Measurements from ENCODE around the gene GRID2.

The GRID2 gene

DNA sequence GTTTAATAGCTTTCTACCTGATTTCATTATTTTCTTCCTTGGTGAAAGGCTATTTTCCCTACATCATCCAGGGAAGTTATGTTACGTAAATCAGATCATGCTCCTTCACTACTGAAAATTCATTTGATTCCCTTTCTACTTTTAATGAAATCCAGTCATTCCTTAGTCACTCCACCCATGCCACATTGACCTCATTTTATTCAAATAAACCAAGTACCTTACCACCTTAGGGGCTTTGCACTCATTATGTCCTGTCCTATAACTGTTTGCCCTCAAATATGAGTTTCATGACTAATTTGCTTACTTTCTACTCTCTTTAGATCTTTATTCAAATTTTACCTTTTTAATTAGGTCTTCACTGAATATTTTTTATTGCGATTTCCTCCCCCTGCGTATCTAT, 374.0 kb downstream of the GRID2 start:
- no peak for DNase-seq (ENCODE audit: low read depth in 2 of 3, low spot score in 1 of 3)

DNA sequence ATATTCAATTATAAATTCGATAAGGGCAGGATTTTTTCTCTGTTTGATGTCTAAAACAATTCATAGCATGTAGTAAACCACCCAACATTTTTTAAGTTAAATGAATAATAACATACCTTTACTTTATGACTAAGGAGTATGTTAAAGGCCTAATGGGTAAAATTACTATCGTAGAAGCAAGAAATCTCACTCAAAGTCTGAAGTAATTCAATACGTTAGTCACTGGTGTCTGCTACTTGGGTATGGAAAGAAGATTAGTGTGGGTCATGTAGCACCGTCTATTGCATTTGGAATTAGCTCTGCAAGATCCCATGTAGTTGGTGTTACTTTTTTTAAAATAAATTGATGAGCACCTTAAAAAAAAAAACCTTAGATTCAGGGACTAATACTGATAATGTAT, 374.5 kb downstream of the GRID2 start:
- DNase-seq (ENCODE audit: low read depth in 2 of 3, low spot score in 1 of 3), result no peak

DNA sequence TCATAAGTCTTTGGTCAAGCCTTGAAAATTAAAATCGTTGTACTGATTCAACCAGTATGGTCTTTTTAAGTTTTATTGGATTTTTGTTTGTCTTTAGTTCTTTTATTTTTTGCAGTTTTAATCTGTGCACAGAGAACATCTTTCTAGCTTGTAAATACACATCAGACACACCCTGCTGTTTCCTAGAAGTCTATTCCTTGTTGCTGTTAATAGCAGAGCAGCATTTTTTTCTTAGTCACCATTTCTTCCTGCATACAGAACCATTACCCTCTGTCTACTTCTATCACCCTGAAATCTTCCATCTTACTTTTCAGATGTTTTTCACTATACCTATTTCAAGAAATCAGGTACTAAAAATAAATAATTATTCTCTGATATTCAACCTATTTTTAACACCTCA, 375.4 kb downstream of the GRID2 start:
- no peak for DNase-seq (ENCODE audit: low read depth in 2 of 3, low spot score in 1 of 3)

DNA sequence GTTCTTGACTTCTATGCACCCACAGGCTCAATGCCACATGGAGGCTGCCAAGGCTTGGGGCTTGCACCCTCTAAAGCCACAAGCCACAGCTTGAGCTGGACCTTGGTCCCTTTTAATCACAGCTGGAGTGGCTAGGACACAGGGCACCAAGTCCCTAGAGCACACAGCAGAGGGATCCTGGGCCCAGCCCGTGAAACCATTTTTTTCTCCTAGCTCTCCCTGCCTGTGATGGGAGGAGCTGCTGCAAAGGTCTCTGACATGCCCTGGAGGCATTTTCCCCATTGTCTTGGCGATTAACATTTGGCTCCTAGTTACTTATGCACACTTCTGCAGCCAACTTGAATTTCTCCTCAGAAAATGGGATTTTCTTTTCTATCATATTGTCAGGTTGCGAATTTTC, 410.9 kb downstream of the GRID2 start:
- DNase-seq (ENCODE audit: low read depth in 2 of 3, low spot score in 1 of 3), result no peak

DNA sequence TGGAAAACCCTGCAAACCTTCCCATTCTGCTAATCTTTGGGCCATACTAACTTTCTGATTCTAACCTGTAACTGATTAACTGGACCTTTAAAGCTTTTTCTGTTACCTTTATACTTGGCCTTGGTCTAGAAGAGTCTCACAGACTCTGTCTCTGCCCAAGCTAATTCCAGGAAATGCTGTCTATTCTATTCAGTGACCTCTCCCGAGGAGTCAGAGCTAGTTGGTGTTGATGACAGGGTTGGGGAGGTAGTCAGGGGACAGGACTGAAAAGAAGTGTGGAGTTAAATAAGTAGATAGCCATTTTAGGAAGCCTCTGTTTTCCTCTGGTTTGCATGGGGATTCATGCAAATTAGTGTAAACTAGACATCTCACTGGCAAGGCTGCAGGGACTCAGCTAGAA, 429.5 kb downstream of the GRID2 start:
- no peak for DNase-seq (ENCODE audit: low read depth in 2 of 3, low spot score in 1 of 3)

DNA sequence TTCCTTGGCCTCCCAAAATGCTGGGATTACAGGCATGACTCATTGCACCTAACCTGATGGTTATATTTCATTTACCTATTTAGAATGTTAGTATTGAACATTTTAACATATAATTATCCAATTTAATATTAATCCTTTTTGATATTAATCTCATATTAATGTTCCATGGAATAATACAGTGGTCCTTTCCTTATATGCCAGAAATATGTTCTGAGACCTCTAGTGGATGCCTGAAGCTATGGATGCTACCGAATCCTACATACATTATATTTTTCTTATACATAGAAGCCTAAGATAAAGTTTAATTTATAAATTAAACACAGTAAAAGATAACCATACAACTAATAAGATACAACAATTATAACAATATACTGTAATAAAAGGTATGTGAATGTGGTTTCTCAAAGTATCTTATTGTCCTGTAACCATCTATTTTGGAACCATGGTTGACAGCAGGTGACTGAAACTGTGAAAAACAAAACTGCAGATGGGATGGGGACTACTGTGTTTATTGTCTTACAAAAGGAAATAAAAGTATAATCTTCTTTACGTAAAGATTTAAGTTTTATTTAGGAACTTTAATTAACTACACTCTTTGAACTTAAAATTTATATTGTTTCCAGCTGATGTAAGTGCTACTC, 431.4 kb downstream of the GRID2 start:
- DNase-seq (ENCODE audit: low read depth in 2 of 3, low spot score in 1 of 3), result no peak

DNA sequence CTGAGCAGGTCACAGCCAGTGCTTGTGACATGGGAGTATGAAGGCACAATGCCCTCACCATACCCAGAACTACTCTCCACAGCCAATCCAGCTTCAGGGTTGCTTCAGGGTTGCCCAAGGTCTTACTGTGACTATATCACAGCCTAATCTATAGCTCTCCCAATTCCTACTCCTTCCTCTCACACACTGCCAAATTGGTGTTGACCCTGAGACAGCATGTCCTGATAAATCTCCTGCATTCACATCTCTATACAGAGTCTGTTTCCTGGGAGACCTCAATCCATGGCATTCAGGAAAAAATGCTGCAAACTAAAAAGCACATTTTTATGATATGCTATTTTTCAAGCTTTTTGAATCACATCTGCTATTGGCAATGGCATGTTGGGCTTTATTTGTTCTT, 456.7 kb downstream of the GRID2 start:
- no peak for DNase-seq (ENCODE audit: low read depth in 2 of 3, low spot score in 1 of 3)

DNA sequence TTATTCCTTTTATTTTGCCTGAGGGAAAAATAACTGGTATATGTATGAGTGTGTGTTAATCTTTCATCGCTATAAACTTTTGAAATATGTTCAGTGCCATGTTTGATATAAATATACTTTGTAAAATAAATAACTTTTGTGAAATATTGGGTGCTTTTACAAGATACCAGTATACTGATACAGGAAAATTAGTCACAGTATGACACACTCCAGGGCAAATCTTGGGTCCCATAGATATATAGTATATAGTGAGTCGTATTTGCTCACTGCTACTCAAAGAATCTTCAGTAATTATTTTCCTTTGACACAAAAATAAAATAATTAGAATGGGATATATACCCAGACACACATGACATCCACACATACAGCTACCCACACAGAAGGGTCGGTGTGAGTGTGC, 472.3 kb downstream of the GRID2 start:
- DNase-seq (ENCODE audit: low read depth in 2 of 3, low spot score in 1 of 3), result no peak

DNA sequence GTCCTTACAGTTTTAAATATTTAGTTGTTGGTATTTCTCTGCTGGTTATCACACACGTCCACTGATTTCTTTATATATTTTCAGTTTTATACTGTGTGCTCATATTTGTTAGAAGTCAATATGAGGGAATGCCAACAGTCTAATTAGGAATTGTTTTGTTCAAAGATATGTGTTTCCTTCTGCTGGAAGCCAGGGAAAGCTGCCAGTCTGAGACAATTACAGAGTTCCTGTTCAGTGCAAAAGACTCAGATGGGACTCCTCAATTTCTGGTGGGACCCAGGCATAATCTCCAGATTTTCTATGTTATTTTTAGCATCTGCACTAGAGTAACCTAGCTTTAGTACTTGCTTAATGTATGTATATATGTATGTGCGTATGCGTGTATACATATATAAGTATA, 486.0 kb downstream of the GRID2 start:
- no peak for DNase-seq (ENCODE audit: low read depth in 2 of 3, low spot score in 1 of 3)

DNA sequence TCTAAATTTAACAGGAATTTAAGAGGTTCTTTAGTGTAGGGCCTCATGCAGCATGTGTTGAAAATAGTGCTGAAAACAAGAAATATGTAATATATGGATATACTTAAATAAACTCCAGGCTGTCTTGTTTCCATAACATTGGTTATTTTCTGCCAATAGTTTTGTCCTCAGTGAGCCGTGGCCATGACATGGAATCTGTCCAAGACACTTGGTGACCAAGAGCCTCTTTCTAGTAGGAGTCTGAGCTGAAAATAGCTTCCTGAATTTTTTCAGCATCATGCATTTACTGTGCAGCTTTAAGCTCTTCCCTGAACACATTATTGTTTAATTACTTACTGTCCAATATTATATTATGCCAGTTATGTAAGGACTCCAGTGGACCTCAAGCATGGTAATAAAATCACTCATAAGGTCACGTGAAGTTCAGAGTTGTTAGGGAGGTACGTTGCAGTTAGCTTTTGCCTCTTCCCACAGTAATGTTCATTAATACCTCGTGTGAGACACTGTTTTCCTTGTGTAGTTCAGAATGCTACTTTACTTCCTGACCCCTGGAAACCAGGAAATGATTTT, 488.2 kb downstream of the GRID2 start:
- DNase-seq (ENCODE audit: low read depth in 2 of 3, low spot score in 1 of 3), result no peak

DNA sequence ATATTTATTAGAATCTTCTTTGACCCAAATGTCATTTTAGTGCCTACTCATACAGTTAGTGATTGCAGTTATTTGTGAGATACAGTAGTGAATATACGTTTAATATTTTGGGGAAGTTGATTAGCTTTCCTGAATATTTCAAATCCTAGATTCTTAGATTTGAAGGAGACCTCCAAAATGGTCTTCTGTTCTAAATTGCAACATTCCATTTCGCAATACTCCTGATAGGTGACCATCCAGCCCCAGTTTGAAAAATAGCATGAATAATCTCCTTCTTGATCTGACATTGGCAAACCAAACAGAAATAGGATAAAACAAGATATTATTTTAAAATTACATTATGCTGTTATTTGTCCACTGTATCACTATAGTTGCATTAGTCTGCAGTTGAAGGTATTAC, 505.6 kb downstream of the GRID2 start:
- DNase-seq (ENCODE audit: low read depth in 2 of 3, low spot score in 1 of 3), result no peak

DNA sequence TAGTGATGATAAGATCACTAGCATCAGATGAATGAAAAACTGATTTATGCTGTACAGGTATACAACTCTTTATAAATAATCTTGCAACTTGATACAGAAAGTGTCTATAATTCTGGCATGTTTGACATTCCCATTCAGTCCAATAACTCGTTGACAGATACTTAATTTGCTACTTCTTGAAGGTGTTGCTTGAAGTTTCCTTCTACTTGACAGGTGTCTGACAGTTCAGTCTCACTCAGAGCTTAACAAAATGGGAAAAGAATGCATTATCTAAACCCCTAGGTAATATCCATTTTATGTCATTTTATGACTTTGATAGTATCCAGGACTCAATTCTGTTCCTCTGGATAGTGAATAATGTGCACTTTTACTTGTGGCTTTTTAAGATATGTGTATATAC, 508.9 kb downstream of the GRID2 start:
- DNase-seq (ENCODE audit: low read depth in 2 of 3, low spot score in 1 of 3), result no peak

DNA sequence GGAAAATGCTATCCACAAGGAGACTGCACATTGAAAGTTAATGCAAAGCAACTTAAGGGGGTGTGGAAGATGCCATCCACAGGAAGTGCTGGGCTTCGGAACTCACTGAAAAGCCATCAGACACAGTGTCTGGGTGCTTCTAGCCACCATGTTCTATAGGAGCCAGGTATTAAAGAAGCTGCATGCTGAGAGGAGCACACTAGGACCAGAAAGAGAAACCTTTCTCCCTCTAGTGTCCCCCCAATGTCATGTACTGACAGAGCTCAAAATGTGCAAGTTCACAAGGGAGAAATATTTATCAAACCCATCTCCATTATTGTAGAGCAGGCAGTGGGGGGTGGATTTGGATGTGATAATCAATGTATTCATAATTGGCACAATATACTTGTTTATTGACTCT, 510.9 kb downstream of the GRID2 start:
- no peak for DNase-seq (ENCODE audit: low read depth in 2 of 3, low spot score in 1 of 3)

DNA sequence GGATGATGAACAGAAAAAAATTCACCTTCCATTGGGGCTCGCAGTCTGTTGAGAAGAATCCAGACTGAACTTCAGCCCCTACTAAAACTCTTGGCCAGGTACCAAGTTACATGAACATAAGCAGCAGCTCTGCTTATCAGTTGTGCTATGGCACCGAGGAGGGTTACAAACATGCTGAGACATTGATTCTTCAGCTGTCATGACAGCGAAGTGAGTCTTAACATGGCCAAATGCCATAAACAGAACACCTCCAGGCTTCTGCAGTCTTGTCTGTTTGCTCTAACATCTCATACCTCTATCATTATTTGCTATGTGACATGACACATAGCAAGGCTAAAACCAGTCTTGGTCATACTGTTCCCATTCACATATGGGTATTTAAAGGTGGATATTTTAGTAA, 521.5 kb downstream of the GRID2 start:
- DNase-seq (ENCODE audit: low read depth in 2 of 3, low spot score in 1 of 3), result no peak

DNA sequence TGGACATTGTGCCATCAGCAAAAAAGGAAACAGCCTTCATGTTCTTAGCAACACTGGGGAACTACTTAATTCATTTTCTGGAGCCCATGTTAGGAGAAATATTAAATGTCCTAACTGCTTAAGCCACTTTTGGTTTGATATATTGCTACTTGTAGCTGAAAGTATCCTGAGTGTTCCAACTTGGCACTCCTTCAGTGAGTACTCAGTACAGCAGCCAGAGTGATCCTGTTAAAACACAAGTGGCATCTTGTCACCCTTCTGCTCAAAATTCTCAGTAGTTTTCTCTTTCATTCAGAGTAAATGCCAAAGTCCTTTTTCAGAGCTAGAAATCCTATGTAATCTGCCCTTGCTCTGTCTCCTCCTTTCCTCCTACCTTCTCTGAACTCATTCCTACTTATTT, 522.0 kb downstream of the GRID2 start:
- no peak for DNase-seq (ENCODE audit: low read depth in 2 of 3, low spot score in 1 of 3)

DNA sequence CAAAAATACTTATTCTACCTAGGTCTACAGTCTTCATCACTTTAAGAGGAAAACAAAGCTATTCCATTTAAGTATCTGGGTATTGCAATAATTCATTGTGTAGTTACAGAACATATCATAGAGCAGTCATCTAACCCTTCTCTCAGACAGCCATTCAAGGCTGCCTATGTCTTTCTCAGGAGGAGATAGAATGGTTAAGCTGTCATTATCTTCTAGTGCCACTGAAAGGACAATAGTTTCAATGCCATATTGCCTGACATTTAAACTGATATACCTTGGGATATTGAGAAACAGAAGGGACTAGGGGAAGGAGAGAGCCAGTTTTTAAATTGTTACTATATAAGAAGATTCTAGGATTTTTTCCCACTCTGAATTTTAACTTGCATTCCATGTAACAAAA, 527.0 kb downstream of the GRID2 start:
- no peak for DNase-seq (ENCODE audit: low read depth in 2 of 3, low spot score in 1 of 3)

DNA sequence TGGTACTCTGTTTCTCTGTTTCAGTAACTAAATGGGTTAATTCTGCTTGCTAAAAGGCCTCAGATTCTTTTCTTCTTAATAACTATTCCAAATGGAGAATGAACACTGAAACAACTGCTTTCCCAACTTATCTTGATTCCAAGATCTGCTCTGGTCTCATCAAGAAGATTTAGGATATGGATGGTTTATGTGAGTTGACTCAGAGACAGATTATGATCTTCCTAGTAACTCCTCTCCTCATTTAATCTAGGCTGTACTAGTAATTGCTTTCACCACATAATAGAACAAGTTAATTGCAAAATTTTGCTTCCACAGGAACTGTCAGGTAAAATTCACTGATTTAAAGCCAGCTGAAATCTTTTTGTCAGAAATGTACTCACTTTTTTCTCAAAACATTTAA, 537.1 kb downstream of the GRID2 start:
- DNase-seq (ENCODE audit: low read depth in 2 of 3, low spot score in 1 of 3), result no peak

DNA sequence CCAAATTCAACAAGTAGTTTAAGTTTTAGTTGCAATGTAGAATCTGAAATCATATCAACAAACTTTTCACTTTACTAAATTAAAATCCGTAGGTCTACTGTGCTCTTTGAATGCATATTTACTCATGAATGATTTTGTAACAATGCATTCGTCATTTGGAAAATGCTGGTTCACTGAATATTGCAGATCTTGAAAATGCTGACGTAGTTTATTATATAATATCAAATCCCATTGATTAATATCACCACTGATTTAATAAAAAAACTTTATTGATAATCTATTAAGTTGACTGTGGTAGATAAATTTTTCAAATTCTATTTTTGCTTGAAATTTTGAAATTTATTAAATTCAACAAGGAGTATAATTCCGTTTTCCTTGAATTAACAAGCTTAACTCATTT, 540.0 kb downstream of the GRID2 start:
- DNase-seq (ENCODE audit: low read depth in 2 of 3, low spot score in 1 of 3), result no peak

DNA sequence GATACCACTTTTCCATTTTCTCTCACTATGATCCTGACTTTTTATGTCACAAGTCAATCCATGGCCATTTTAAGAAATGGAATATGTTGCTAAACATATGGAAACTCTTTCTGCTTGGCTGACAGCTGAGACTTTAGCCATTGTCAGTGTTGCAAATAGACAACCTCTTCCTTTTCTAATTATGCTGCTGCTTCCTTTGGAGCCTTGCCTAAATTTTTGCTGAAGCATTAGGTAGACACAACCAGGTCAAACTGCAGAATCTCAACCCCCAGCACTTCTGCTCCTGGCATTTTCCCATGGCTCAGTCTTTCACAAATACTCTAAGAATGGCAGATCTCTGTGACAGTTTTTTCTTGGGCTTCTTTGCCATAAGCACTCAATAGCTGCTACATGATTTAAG, 543.3 kb downstream of the GRID2 start:
- DNase-seq (ENCODE audit: low read depth in 2 of 3, low spot score in 1 of 3), result no peak

DNA sequence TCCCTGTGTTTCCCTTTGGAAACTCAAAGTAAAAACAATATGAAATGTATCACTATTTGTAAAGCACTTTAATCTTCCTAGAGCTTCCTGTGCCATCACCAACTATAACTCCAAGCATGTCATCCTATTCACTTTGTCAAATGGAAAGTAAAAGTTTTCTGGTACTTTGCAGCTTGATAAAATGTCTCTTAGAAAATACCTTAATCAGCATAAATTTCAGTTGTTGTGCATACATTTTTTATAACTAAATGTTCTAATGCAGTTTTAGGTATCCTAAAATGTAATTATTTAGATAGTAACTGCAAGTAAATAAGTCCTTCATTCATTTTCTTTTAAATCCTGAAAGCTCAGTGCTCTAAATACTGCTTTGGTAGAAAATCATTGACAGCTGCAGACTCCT, 558.7 kb downstream of the GRID2 start:
- no peak for DNase-seq (ENCODE audit: low read depth in 2 of 3, low spot score in 1 of 3)

DNA sequence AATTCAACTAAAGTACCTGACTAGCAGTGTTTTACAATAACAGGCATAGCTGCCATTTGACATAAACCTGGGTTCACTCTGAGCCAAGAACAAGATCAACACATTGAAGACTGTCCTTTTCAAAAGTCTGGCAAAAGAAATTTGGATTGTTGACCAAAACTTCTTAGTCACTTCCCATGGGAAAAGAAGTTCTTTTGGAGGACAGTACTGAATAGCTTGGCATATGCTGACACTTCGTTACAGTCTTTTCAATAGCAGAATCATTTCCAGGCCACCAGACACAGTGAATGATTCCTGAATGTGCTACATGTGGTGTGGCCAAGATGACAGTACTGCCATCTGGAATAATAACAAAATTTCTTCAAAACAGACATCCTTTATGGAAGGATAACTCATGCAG, 560.3 kb downstream of the GRID2 start:
- no peak for DNase-seq (ENCODE audit: low read depth in 2 of 3, low spot score in 1 of 3)

DNA sequence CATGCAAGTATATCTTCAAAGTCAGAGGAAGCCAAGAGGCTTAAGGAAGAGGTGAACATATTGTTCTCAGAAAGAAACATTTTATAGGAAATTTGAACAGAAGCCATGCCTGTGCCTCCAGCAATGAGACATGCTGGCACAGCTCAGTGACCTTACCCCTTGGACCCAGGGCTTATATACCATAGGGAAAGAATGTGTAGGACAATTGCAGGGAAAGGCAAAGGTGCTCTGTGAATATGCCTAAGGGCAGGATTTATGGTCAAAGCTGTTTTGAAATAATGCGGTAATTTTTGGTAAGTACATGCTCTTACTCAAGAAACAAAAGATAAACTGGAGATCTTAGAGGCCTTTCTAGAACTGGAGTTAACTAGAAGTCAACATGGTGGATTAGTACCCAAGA, 568.8 kb downstream of the GRID2 start:
- DNase-seq (ENCODE audit: low read depth in 2 of 3, low spot score in 1 of 3), result no peak

DNA sequence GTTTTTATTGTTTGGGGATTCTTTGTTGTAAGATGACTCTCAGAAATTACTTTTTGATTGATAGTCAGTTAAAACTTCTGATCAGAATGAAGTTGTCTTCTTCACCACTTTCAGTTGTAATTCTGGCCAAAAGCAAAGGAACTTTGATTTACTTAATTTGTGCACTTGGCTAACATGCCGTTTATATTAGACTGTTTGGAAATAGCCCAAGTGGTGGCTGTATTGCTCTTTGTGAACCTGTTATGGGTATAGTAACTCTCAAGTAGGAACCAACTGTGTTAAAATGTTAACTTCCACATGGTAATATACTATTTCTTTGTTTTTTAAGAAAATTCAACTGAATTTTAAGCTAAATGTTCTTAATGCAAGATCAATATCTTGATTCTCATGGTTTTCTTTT, 581.9 kb downstream of the GRID2 start:
- no peak for DNase-seq (ENCODE audit: low read depth in 2 of 3, low spot score in 1 of 3)

DNA sequence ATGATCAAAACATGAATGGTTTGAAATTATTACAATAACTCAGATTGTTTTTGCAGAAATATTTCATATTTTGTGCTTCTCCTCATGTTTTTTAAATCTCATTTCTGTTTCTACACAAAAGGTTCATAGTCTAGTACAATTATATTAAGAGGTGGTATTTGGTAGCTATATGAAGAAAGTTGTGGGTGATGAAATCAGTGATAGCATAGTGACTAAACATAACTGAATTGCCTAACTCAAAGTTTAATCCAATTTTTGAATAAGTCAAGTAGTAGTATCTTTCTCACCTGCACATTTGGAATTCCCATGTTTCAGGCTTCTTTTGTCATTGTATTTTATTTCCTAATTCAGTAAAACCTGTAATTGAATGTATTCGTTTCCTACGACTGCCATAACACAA, 648.7 kb downstream of the GRID2 start:
- DNase-seq (ENCODE audit: low read depth in 2 of 3, low spot score in 1 of 3), result no peak
